ENCODE results near the gene LY6G5B. TPM values are rescaled to one million over a fixed set of nuclear protein-coding genes. Genes with fewer than 3 reads are reported as not detected.

LY6G5B gene
- total RNA-seq, 1 donor from 2014 or later: 6.5 TPM

Small RNAs within 50 kb of the gene (microRNA-seq; reads per million reads assigned to microRNA genes)
- gene MIR4646: not detected
- gene MIR6832: not detected

Other genes with a start within 250 kb of the LY6G5B start
- 1.9 TPM for gene MICB, start 171.8 kb upstream of the LY6G5B start, total RNA-seq
- gene MCCD1, start 141.0 kb upstream of the LY6G5B start, total RNA-seq: not detected
- 201 TPM for gene DDX39B, start 128.0 kb upstream of the LY6G5B start, total RNA-seq
- gene ATP6V1G2, start 123.4 kb upstream of the LY6G5B start, total RNA-seq: 2.6 TPM
- gene NFKBIL1, start 122.4 kb upstream of the LY6G5B start, total RNA-seq: 9.5 TPM
- not detected for gene LTA, start 97.7 kb upstream of the LY6G5B start, total RNA-seq
- gene TNF, start 94.4 kb upstream of the LY6G5B start, total RNA-seq: 0.38 TPM
- gene LTB, start 87.6 kb upstream of the LY6G5B start, total RNA-seq: 0.86 TPM
- gene LST1, start 83.7 kb upstream of the LY6G5B start, total RNA-seq: 5.4 TPM
- not detected for gene NCR3, start 77.0 kb upstream of the LY6G5B start, total RNA-seq
- gene AIF1, start 54.7 kb upstream of the LY6G5B start, total RNA-seq: 10.3 TPM
- 125 TPM for gene PRRC2A, start 49.3 kb upstream of the LY6G5B start, total RNA-seq
- 270 TPM for gene BAG6, start 17.3 kb upstream of the LY6G5B start, total RNA-seq
- gene APOM, start 14.1 kb upstream of the LY6G5B start, total RNA-seq: 1.4 TPM
- 17.7 TPM for gene C6orf47, start 9.2 kb upstream of the LY6G5B start, total RNA-seq
- 13.6 TPM for gene GPANK1, start 5.0 kb upstream of the LY6G5B start, total RNA-seq
- gene CSNK2B, start 3.9 kb upstream of the LY6G5B start, total RNA-seq: 96.3 TPM
- 2.9 TPM for gene LY6G5C, start 11.1 kb downstream of the LY6G5B start, total RNA-seq
- gene ABHD16A, start 33.3 kb downstream of the LY6G5B start, total RNA-seq: 26.9 TPM
- gene LY6G6F, start 36.9 kb downstream of the LY6G5B start, total RNA-seq: not detected
- not detected for gene LY6G6D, start 45.4 kb downstream of the LY6G5B start, total RNA-seq
- gene LY6G6C, start 51.8 kb downstream of the LY6G5B start, total RNA-seq: not detected
- 0.24 TPM for gene MPIG6B, start 53.4 kb downstream of the LY6G5B start, total RNA-seq
- gene DDAH2, start 59.3 kb downstream of the LY6G5B start, total RNA-seq: 69.9 TPM
- gene CLIC1, start 66.6 kb downstream of the LY6G5B start, total RNA-seq: 131 TPM
- 1.7 TPM for gene MSH5, start 70.0 kb downstream of the LY6G5B start, total RNA-seq
- gene SAPCD1, start 92.7 kb downstream of the LY6G5B start, total RNA-seq: 0.86 TPM
- 21.5 TPM for gene VWA7, start 107.4 kb downstream of the LY6G5B start, total RNA-seq
- gene VARS1, start 125.8 kb downstream of the LY6G5B start, total RNA-seq: 35.0 TPM
- gene LSM2, start 137.0 kb downstream of the LY6G5B start, total RNA-seq: 24.0 TPM
- 2.4 TPM for gene HSPA1L, start 145.3 kb downstream of the LY6G5B start, total RNA-seq
- 296 TPM for gene HSPA1A, start 145.6 kb downstream of the LY6G5B start, total RNA-seq
- 221 TPM for gene HSPA1B, start 157.8 kb downstream of the LY6G5B start, total RNA-seq
- 19.4 TPM for gene NEU1, start 192.8 kb downstream of the LY6G5B start, total RNA-seq
- not detected for gene SLC44A4, start 209.0 kb downstream of the LY6G5B start, total RNA-seq
- 14.5 TPM for gene EHMT2, start 227.7 kb downstream of the LY6G5B start, total RNA-seq
- gene ZBTB12, start 232.1 kb downstream of the LY6G5B start, total RNA-seq: 5.2 TPM